Stomach (tissue), 9 donors: Measurements from ENCODE around the gene RPRD1B. TPM values are rescaled to one million over a fixed set of nuclear protein-coding genes. Genes with fewer than 3 reads are reported as not detected.

Experiments
- DNase-seq, 2 donors: peaks; one replicate each; pipeline versions ENCODE4 v3.0.0 to v3.0.0-alpha.2; 2013 to 2019
- H3K27ac ChIP-seq, 5 donors: fragments of 200-600 bp in 4 of 5; sonication (generic) in 4 of 5; one replicate each; pipeline ENCODE4 v1.5.1; 2013 to 2019; ENCODE audit warnings: mild to moderate bottlenecking in 1 of 5, moderate library complexity in 1 of 5
- H3K27me3 ChIP-seq, 3 donors: fragments of 200-600 bp; sonication (generic); one replicate each; pipeline ENCODE4 v1.5.1; 2017 to 2019; ENCODE audit warnings: mixed run types in 1 of 3
- H3K36me3 ChIP-seq, 4 donors: fragments of 200-600 bp; sonication (generic); 1 replicate in 3 of 4; 2 replicates in 1 of 4; pipeline ENCODE4 v1.5.1; 2016 to 2019
- H3K4me1 ChIP-seq, 4 donors: fragments of 200-600 bp; sonication (generic); one replicate each; pipeline ENCODE4 v1.5.1; 2016 to 2019
- H3K4me3 ChIP-seq, 4 donors: fragments of 200-600 bp; sonication (generic) in 3 of 4; one replicate each; pipeline ENCODE4 v1.5.1; 2016 to 2019; ENCODE audit warnings: mild to moderate bottlenecking in 1 of 4
- H3K9me3 ChIP-seq, 4 donors: fragments of 200-600 bp; sonication (generic); one replicate each; pipeline ENCODE4 v1.5.1; 2016 to 2019
- EP300 ChIP-seq: sonication (generic); formaldehyde crosslinking; IDR thresholded peaks from one replicate; pipeline ENCODE4 v1.6.1; 2017; ENCODE audit warnings: antibody characterized with exemption
- POLR2A ChIP-seq, 4 donors: fragments of 450-650 bp; IDR thresholded peaks; one replicate each; pipeline ENCODE4 v1.6.1; 2016; ENCODE audit warnings: antibody characterized with exemption in 4 of 4, control low read depth in 2 of 4, mild to moderate bottlenecking in 1 of 4, moderate library complexity in 1 of 4
- POLR2AphosphoS5 ChIP-seq, 3 donors: sonication (generic); formaldehyde crosslinking; IDR thresholded peaks; one replicate each; pipeline ENCODE4 v1.6.1; 2016; ENCODE audit warnings: antibody characterized with exemption in 3 of 3
- WGBS, 5 donors: extraction: QIAGEN DNeasy Blood & Tissue Kit in 3 of 5; methylation state at CpG; one replicate each; pipeline versions ENCODE4 v1.1.5 to v1.1.7; 2013 to 2018; 5-methylcytosine and 5-hydroxymethylcytosine counted together
- intact Hi-C: fragments of 100-400 bp; cut with DNase I; formaldehyde crosslinking; loops from one replicate; pipeline ENCODE4 v1.15.1; 2023; ENCODE audit warnings: low total_unique reads
- polyA plus RNA-seq, 3 donors: library from polyadenylated mRNA; stranded (reverse); fragments of 200-250 nt; gene quantifications; one replicate each; pipeline ENCODE4 v1.2.3, GENCODE V29; 2013
- total RNA-seq, 5 donors: library from RNA; depleted of rRNA; stranded (reverse); fragments of >200 nt; gene quantifications; one replicate each; pipeline versions ENCODE4 v1.1.0 to v1.2.3, GENCODE V29; 2014 to 2016
- TF ChIP-seq, protein P1 (sequence below), 7 experiments: fragments of 450-650 bp in 4 of 7; fragments of 200-600 bp in 3 of 7; sonication (generic) in 3 of 7; IDR thresholded peaks; one replicate each; pipeline ENCODE4 v1.5.1; 2016 to 2019; ENCODE audit warnings: antibody characterized with exemption in 7 of 7, control low read depth in 2 of 7, mild to moderate bottlenecking in 1 of 7
- donor health status: healthy with polysubstance abuse.
- donor health status: Bipolar disorder and iron deficiency.
- donor health status: healthy.

Gene RPRD1B
- total and polyA plus RNA-seq, 8 donors, result 8.0 to 60.0 (median 17.8) TPM

DNA sequence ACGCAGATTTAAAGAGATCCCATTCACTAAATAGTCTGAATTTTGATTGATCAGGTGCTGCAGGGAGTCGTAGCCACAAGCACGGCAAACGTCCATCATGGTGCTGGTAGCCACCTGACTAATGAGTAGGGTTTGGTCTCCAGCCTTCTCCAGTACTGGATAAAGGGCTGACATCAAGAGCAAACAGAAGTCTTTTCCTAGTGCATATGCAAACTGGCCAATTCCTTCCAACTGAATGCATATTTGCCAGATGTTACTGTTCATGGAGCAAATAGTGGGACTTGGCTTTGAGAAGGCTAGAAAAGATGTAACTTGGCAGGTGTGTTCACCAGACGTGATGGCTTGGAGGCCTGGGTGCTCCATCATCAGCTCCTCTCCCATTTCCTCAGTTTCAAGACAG, 21.9 kb upstream of the RPRD1B start:
- Histone ChIP-seq H3K27me3 (no peaks in the 10 kb centered on the region), H3K27ac (no peak overlapping the region), H3K36me3 (peaks cover 22 to 69% (median 59%) of the 10 kb centered on the region in 4 donors), H3K4me1 (no peaks in the 10 kb centered on the region), H3K9me3 (no peaks in the 10 kb centered on the region), H3K4me3 (no peak overlapping the region)
- DNase-seq, result no peak
- intact Hi-C loops, result no loop called here
- WGBS, 5 donors, result 93 to 95% (median 94%) methylated on average over 5 of the region's 5 CpGs
- TF ChIP-seq EP300 (no peak), POLR2AphosphoS5 (IDR thresholded peaks at IDR 0.05) (no peak), POLR2A (IDR thresholded peaks at IDR 0.05) (no peak)
- TF ChIP-seq, protein P1, sequence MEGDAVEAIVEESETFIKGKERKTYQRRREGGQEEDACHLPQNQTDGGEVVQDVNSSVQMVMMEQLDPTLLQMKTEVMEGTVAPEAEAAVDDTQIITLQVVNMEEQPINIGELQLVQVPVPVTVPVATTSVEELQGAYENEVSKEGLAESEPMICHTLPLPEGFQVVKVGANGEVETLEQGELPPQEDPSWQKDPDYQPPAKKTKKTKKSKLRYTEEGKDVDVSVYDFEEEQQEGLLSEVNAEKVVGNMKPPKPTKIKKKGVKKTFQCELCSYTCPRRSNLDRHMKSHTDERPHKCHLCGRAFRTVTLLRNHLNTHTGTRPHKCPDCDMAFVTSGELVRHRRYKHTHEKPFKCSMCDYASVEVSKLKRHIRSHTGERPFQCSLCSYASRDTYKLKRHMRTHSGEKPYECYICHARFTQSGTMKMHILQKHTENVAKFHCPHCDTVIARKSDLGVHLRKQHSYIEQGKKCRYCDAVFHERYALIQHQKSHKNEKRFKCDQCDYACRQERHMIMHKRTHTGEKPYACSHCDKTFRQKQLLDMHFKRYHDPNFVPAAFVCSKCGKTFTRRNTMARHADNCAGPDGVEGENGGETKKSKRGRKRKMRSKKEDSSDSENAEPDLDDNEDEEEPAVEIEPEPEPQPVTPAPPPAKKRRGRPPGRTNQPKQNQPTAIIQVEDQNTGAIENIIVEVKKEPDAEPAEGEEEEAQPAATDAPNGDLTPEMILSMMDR (IDR thresholded peaks at IDR 0.05), result no peak

DNA sequence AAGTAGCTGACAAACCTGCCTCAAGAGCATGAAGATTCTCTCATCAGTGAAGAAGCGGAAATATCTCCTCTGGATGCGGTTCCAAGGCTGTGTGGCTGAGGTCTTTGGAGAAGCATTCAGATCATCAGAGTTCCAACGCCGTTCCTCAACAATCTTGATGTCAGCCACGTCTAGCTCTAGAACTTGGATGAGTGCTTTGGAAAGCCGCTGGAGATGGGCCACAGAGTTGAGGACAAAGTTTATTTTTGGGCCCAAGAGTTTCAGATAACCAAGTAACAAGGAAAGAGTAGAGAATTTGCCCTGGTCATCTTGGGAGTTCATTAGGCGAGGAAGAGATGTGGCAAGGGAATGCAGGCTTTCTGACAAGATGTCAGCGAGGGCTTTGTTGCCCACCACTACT, 21.2 kb upstream of the RPRD1B start:
- H3K4me3 ChIP-seq, result no peak overlapping the region
- intact Hi-C loops, result no loop called here
- WGBS, 5 donors, result 93 to 97% (median 96%) methylated on average over 8 of the region's 8 CpGs
- no peaks in the 10 kb centered on the region for H3K27me3 ChIP-seq
- no peaks in the 10 kb centered on the region for H3K4me1 ChIP-seq
- TF ChIP-seq POLR2AphosphoS5 (IDR thresholded peaks at IDR 0.05) (no peak), POLR2A (IDR thresholded peaks at IDR 0.05) (no peak), EP300 (no peak)
- TF ChIP-seq, protein P1 (IDR thresholded peaks at IDR 0.05), result no peak
- H3K9me3 ChIP-seq, result peaks cover 0 to under 1% (median 0%) of the 10 kb centered on the region in 4 donors
- no peak for DNase-seq
- H3K27ac ChIP-seq, result no peak overlapping the region
- H3K36me3 ChIP-seq, result peaks cover 23 to 69% (median 64%) of the 10 kb centered on the region in 4 donors

DNA sequence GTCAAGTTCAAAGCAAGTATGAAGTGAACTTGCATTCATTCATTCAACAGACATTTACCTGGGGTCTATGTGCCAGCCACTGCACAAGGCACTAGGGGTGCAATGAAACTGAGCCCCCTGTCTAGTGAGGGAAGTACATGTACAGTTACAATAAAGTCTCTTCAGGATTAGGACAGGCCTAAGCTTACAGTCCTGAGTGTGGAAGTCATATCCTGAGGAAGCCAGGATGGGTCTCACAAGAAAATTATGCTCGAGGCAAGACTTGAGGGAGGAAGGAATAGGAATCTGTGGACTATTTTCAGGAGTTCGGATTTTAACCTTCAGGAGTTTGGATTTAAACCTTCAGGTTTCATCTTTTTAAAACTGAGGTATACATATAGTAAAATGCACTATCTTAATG, 19.7 kb upstream of the RPRD1B start:
- no peak overlapping the region for H3K27ac ChIP-seq
- H3K36me3 ChIP-seq, result peaks cover 25 to 84% (median 78%) of the 10 kb centered on the region in 4 donors
- H3K27me3 ChIP-seq, result no peaks in the 10 kb centered on the region
- DNase-seq, result no peak
- H3K9me3 ChIP-seq, result peaks cover 0 to 16% (median 7%) of the 10 kb centered on the region in 4 donors
- no peak overlapping the region for H3K4me3 ChIP-seq
- no peaks in the 10 kb centered on the region for H3K4me1 ChIP-seq
- intact Hi-C loops, result no loop called here
- 71 to 100% (median 93%) methylated on average over 2 of the region's 2 CpGs for WGBS, 5 donors
- no peak for TF ChIP-seq POLR2A (IDR thresholded peaks at IDR 0.05)
- TF ChIP-seq POLR2AphosphoS5 (IDR thresholded peaks at IDR 0.05), result no peak
- TF ChIP-seq, protein P1 (IDR thresholded peaks at IDR 0.05), result no peak
- TF ChIP-seq EP300, result no peak

DNA sequence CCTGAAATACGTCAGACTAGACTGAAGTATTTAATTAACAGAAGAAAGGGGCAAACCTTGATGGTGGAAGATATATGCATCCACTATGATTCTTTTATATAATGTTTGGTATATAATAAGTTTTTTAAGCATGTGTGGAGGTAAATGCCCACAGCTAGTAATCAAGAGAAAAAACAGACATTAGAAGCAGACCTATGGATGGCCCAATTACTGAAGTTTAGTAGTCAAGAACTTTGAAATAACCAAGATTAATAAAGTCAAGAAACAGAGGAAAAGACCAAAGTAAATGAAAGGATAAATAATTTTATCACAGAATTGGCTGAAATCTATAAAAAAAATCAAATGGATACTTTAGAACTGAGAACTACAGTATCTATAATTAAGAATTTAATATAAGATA, 15.6 kb upstream of the RPRD1B start:
- intact Hi-C loops, result no loop called here
- Histone ChIP-seq H3K36me3 (peaks cover 11 to 52% (median 50%) of the 10 kb centered on the region in 4 donors), H3K4me1 (peaks cover 0 to 22% (median 3%) of the 10 kb centered on the region in 4 donors), H3K27me3 (no peaks in the 10 kb centered on the region), H3K9me3 (peaks cover 0 to 16% (median 9%) of the 10 kb centered on the region in 4 donors), H3K4me3 (no peak overlapping the region), H3K27ac (no peak overlapping the region)
- no peak for DNase-seq
- TF ChIP-seq EP300, result no peak
- TF ChIP-seq, protein P1 (IDR thresholded peaks at IDR 0.05), result no peak
- TF ChIP-seq POLR2AphosphoS5 (IDR thresholded peaks at IDR 0.05), result no peak
- no peak for TF ChIP-seq POLR2A (IDR thresholded peaks at IDR 0.05)
- 96 to 100% (median 98%) methylated on average over 1 of the region's 1 CpG for WGBS, 5 donors
